ENCODE results near the gene AICDA.

GRCh38 chr12:8655421-8655820 is 42.8 kb upstream of the AICDA start:
- TF ChIP-seq CTCF (IDR thresholded peaks at IDR 0.05) (no peak), POLR2A (IDR thresholded peaks at IDR 0.05; ENCODE audit: low read depth) (no peak)

All from esophagus muscularis mucosa (tissue), 3 donors.